Stimulated activated memory B cell treated with anti-CD40 and anti-IgM and Interleukin-4, amounts not matched to agents 10 μg/mL and 1 μg/mL and 100 μg/mL, for 72 hours (primary cell): Measurements from ENCODE around the gene RAP1B.

Experiments
- ATAC-seq: fragments of 150-1000 bp; cut with Tn5 transposase; 2 replicates; pipeline ENCODE4 v1.10.0; 2021
- H3K27ac Mint-ChIP-seq: one replicate; pipeline ENCODE4 v1.8.0; 2022; ENCODE audit warnings: mild to moderate bottlenecking, mixed read lengths
- H3K27me3 Mint-ChIP-seq: one replicate; pipeline ENCODE4 v1.8.0; 2022; ENCODE audit warnings: mixed read lengths
- H3K36me3 Mint-ChIP-seq: one replicate; pipeline ENCODE4 v1.8.0; 2022; ENCODE audit warnings: mixed read lengths
- H3K4me1 Mint-ChIP-seq: one replicate; pipeline ENCODE4 v1.8.0; 2022; ENCODE audit warnings: mixed read lengths
- H3K4me3 Mint-ChIP-seq: one replicate; pipeline ENCODE4 v1.8.0; 2022; ENCODE audit warnings: mild to moderate bottlenecking, moderate library complexity, mixed read lengths
- H3K9me3 Mint-ChIP-seq: one replicate; pipeline ENCODE4 v1.8.0; 2022; ENCODE audit warnings: mixed read lengths

RAP1B gene

DNA sequence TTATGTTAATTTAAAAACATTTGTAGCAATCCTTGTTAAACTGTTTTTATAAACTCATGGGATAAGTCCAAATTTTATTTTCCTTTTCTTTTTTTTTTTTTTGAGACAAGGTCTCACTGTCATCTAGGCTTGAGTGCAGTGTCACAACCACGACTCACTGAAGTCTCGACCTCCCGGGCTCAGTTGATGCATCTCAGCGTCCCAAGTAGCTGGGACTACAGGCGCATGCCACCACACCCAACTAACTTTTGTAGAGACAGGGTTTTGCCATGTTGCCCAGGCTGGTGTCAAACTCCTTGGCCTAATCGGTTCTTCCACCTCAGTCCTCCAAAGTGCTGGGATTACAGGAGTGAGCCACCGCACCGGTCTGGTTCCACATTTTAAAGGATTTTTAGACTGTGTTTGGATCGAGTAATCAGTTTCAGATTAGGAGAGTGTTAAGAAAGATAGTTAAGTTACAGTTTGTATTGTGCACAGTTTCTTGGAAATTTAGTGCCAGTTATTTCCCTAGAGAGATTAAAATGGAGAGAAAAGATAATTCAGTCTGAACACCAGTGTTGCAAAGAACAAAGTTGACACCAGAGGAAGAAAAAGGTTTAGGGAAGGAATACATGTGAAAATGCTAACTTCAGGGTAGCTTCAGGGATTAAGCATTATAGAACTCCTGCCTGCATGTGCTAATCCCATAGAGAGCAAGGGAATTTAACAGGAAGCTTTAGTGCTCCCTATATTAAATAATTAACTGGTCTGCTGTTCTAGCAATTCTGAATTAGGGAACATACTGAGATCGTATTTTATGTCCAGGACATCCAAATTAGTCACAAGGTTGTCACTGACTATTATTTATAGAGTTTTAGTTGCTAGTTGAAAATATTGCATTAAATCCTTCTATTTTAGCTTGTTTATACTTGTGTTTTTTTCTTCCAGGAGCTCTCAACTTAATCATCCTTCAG lies 10.1 kb downstream of the RAP1B start:
- peaks cover 67% of the 10 kb centered on the region for H3K4me1 Mint-ChIP-seq
- no peaks in the 10 kb centered on the region for H3K27me3 Mint-ChIP-seq
- peaks cover 19% of the 10 kb centered on the region for H3K36me3 Mint-ChIP-seq
- H3K27ac Mint-ChIP-seq, result no peak overlapping the region
- peak overlapping the region; percentile 11 for H3K4me3 Mint-ChIP-seq
- H3K9me3 Mint-ChIP-seq, result no peaks in the 10 kb centered on the region
- ATAC-seq, result no peak

DNA sequence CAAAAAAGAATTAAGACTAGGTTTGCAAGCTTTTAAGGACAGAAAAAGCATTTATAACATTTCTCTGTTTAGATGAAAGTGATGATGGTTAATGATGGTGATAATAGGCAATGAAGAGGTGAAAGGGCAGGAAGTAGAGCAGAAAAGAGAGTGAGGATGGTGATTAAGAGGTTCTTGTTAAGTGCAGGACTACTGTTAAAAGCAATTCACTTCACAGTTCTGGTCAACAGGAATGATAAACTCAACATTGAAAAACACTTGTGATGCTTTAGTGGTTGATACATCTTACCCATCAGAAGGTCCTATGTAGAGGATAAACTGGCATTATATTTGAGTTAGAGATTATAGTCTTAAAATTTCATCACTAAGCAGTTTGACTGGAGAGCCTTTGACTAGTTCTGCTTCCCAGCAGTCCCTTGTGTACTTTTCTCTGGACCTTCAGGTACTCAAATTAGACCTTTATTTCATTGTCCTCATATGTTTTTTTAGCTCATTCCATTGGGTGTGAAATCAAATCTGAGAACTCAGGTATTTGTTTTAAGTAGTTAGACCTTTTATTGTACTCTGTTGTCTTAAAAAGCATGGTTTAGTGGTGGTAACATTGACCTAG lies 10.9 kb downstream of the RAP1B start:
- ATAC-seq, result no peak
- H3K9me3 Mint-ChIP-seq, result no peaks in the 10 kb centered on the region
- H3K27me3 Mint-ChIP-seq, result no peaks in the 10 kb centered on the region
- no peak overlapping the region for H3K27ac Mint-ChIP-seq
- no peak overlapping the region for H3K4me3 Mint-ChIP-seq
- H3K4me1 Mint-ChIP-seq, result peaks cover 67% of the 10 kb centered on the region
- H3K36me3 Mint-ChIP-seq, result peaks cover 26% of the 10 kb centered on the region

GRCh38 chr12:68622250-68622649 lies 11.6 kb downstream of the RAP1B start:
- ATAC-seq, result no peak
- H3K4me3 Mint-ChIP-seq, result no peak overlapping the region

GRCh38 chr12:68623059-68623458 lies 12.4 kb downstream of the RAP1B start:
- H3K4me1 Mint-ChIP-seq, result peaks cover 74% of the 10 kb centered on the region
- no peak for ATAC-seq
- peaks cover 41% of the 10 kb centered on the region for H3K36me3 Mint-ChIP-seq
- H3K9me3 Mint-ChIP-seq, result no peaks in the 10 kb centered on the region
- peak overlapping the region; percentile 53 for H3K27ac Mint-ChIP-seq
- H3K4me3 Mint-ChIP-seq, result no peak overlapping the region
- no peaks in the 10 kb centered on the region for H3K27me3 Mint-ChIP-seq

More at GRCh38 chr12:68622250-68622649, 11.6 kb downstream of the RAP1B start:
- Mint-ChIP-seq H3K36me3 (peaks cover 33% of the 10 kb centered on the region), H3K4me1 (peaks cover 71% of the 10 kb centered on the region), H3K27ac (peak overlapping the region; percentile 53), H3K9me3 (no peaks in the 10 kb centered on the region), H3K27me3 (no peaks in the 10 kb centered on the region)

GRCh38 chr12:68623984-68624383 lies 13.3 kb downstream of the RAP1B start:
- peak overlapping the region; percentile 53 for H3K27ac Mint-ChIP-seq

DNA sequence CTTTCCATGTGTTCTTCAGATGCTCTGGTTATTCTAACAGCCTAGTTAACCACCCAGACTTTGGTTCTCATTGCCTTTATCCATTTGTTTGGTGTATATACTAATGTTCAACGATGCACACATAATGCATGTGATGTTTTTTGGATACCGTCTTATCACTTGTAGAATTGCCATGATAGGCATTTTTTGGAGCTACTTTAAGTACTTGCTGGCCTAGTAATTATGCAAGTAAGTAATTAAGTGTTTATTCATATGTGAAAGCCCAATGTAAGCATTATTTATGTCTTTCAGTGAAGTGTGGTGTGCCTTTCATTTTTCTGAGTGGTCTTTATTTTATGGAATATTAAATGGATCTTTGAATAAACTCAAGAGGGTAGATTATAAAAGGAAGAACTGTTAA lies 14.2 kb downstream of the RAP1B start:
- peaks cover 45% of the 10 kb centered on the region for H3K36me3 Mint-ChIP-seq
- no peak overlapping the region for H3K4me3 Mint-ChIP-seq
- no peaks in the 10 kb centered on the region for H3K27me3 Mint-ChIP-seq
- H3K27ac Mint-ChIP-seq, result no peak overlapping the region
- H3K9me3 Mint-ChIP-seq, result no peaks in the 10 kb centered on the region
- peaks cover 75% of the 10 kb centered on the region for H3K4me1 Mint-ChIP-seq
- ATAC-seq, result no peak

More at GRCh38 chr12:68623984-68624383, 13.3 kb downstream of the RAP1B start:
- Mint-ChIP-seq H3K36me3 (peaks cover 45% of the 10 kb centered on the region), H3K27me3 (no peaks in the 10 kb centered on the region), H3K4me1 (peaks cover 77% of the 10 kb centered on the region), H3K4me3 (no peak overlapping the region), H3K9me3 (no peaks in the 10 kb centered on the region)
- no peak for ATAC-seq

- Mint-ChIP-seq H3K4me3 (no peak overlapping the region), H3K27me3 (no peaks in the 10 kb centered on the region), H3K9me3 (no peaks in the 10 kb centered on the region), H3K4me1 (peaks cover 74% of the 10 kb centered on the region), H3K27ac (no peak overlapping the region), H3K36me3 (peaks cover 52% of the 10 kb centered on the region)
- ATAC-seq, result no peak
Observed at GRCh38 chr12:68627673-68628319, 17.1 kb downstream of the RAP1B start.

GRCh38 chr12:68628698-68629097 lies 18.0 kb downstream of the RAP1B start:
- H3K4me1 Mint-ChIP-seq, result peaks cover 74% of the 10 kb centered on the region
- no peak overlapping the region for H3K27ac Mint-ChIP-seq
- no peaks in the 10 kb centered on the region for H3K9me3 Mint-ChIP-seq
- H3K36me3 Mint-ChIP-seq, result peaks cover 43% of the 10 kb centered on the region
- ATAC-seq, result no peak
- H3K4me3 Mint-ChIP-seq, result no peak overlapping the region
- H3K27me3 Mint-ChIP-seq, result no peaks in the 10 kb centered on the region

- Mint-ChIP-seq H3K4me1 (peaks cover 76% of the 10 kb centered on the region), H3K36me3 (peaks cover 38% of the 10 kb centered on the region), H3K27ac (peak overlapping the region; percentile 40), H3K9me3 (no peaks in the 10 kb centered on the region), H3K27me3 (no peaks in the 10 kb centered on the region), H3K4me3 (no peak overlapping the region)
- no peak for ATAC-seq
Observed at GRCh38 chr12:68630050-68630449, 19.4 kb downstream of the RAP1B start.

GRCh38 chr12:68630598-68630997 lies 19.9 kb downstream of the RAP1B start:
- peak; percentile 50 for ATAC-seq
- peak overlapping the region; percentile 40 for H3K27ac Mint-ChIP-seq
- no peak overlapping the region for H3K4me3 Mint-ChIP-seq
- H3K4me1 Mint-ChIP-seq, result peaks cover 78% of the 10 kb centered on the region
- H3K27me3 Mint-ChIP-seq, result no peaks in the 10 kb centered on the region
- H3K9me3 Mint-ChIP-seq, result no peaks in the 10 kb centered on the region
- peaks cover 34% of the 10 kb centered on the region for H3K36me3 Mint-ChIP-seq

GRCh38 chr12:68631227-68631626 lies 20.5 kb downstream of the RAP1B start:
- ATAC-seq, result no peak
- peak overlapping the region; percentile 5 for H3K27ac Mint-ChIP-seq
- H3K4me1 Mint-ChIP-seq, result peaks cover 80% of the 10 kb centered on the region
- H3K4me3 Mint-ChIP-seq, result no peak overlapping the region
- no peaks in the 10 kb centered on the region for H3K27me3 Mint-ChIP-seq
- H3K36me3 Mint-ChIP-seq, result peaks cover 29% of the 10 kb centered on the region
- H3K9me3 Mint-ChIP-seq, result no peaks in the 10 kb centered on the region

GRCh38 chr12:68632486-68632885 lies 21.8 kb downstream of the RAP1B start:
- ATAC-seq, result no peak
- Mint-ChIP-seq H3K27me3 (no peaks in the 10 kb centered on the region), H3K36me3 (peaks cover 17% of the 10 kb centered on the region), H3K4me3 (no peak overlapping the region), H3K27ac (peak overlapping the region; percentile 82), H3K9me3 (no peaks in the 10 kb centered on the region), H3K4me1 (peaks cover 72% of the 10 kb centered on the region)

GRCh38 chr12:68633614-68634558 lies 23.2 kb downstream of the RAP1B start:
- H3K27ac Mint-ChIP-seq, result peak overlapping the region; percentile 82
- H3K4me3 Mint-ChIP-seq, result peak overlapping the region; percentile 35
- peak; percentile 65 for ATAC-seq
- H3K36me3 Mint-ChIP-seq, result peaks cover 7% of the 10 kb centered on the region
- H3K27me3 Mint-ChIP-seq, result no peaks in the 10 kb centered on the region
- H3K9me3 Mint-ChIP-seq, result no peaks in the 10 kb centered on the region
- H3K4me1 Mint-ChIP-seq, result peaks cover 78% of the 10 kb centered on the region

- Mint-ChIP-seq H3K36me3 (peaks cover 6% of the 10 kb centered on the region), H3K4me3 (no peak overlapping the region)
Observed at GRCh38 chr12:68636268-68636667, 25.6 kb downstream of the RAP1B start.

More at GRCh38 chr12:68636268-68636667, 25.6 kb downstream of the RAP1B start:
- Mint-ChIP-seq H3K9me3 (no peaks in the 10 kb centered on the region), H3K27me3 (no peaks in the 10 kb centered on the region), H3K27ac (no peak overlapping the region), H3K4me1 (peaks cover 80% of the 10 kb centered on the region)
- no peak for ATAC-seq
